ENCODE measurements around the gene RGPD5.
"Not testable (repeated sequence)": the region's sequence is repeated elsewhere in the genome, so short reads cannot be mapped to it uniquely, and the experiment has no call there.

Gene RGPD5

DNA sequence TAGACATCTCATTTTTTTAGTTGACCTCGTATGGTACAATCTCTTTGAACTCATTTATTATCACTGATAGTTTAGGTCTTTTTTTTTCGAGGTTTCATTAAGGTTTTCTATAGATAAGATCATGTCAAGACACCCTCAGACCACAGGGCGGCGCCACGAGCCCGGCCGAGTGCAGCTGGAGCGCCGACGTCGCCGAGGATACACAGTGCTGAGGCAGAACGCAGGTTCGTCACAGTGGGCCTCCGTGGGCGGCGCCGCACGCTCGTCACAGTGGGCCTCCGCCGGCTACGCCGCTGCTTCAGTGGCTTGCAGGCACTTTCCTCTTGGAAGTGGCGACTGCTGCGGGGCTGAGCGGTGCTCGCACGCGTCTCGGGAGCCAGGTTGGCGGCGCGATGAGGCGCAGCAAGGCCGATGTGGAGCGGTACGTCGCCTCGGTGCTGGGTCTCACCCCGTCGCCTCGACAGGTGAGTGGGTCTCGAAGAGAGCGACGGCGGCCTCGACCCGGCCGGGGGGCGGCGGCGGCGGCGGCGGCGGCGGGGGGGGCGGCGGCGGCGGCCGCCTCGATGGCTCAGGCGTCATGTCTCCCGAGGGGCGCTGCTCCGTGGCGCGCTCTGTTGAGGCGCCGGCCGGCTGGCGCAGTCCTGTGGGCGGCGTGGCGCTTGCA, at the start of gene RGPD5:
Gene RGPD5, plus strand, starts transcription at position 232 of the 664 bp plus-strand sequence. Its CDS starts 161 bp downstream, at position 393.
- DNase-seq: not testable (repeated sequence)

- DNase-seq: not testable (repeated sequence)
Observed at GRCh38 chr2:109751572-109751971, 42.5 kb upstream of the RGPD5 start.

- not testable (repeated sequence) for DNase-seq
Observed at GRCh38 chr2:109757163-109757824, 36.8 kb upstream of the RGPD5 start.

DNA sequence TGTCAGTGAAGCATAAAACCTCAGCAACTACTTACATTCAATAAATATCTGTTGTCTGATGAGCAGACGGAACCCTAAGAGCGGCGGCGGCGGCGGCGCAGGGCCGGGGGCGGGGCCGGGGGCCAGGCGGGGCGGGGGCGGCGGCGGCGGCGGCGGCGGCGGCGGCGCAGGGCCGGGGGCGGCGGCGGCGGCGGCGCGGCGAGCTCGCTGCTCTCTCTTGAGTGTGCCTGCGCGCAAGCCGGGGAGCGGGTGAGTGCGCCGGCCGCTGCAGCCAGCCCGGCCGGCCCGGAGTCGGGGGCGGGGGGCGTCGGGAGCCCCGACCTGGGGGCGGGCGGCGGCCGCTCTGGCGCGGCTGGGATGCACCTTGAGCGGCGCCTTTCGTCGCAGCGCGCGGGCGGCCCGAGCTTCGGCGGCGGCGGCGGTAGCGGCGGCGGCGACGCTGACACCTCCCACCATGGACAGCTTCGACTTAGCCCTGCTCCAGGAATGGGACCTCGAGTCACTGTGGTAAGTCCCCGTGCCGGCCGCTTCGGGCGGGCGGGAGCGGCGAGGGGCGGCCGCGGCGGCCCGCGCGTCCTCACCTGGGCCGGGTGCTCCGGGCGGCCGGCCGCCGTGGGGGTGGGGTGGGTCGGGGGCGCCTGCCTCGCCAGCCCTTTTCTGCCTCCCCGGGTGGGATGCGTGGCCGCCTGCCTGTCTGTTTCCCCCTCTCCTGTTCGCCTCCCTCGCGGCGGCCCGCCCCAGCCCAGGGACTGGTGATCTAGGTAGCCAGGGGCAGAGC, 33.7 kb upstream of the RGPD5 start:
- not testable (repeated sequence) for DNase-seq

GRCh38 chr2:109761043-109761454, 33.1 kb upstream of the RGPD5 start:
- not testable (repeated sequence) for DNase-seq

GRCh38 chr2:109761976-109762375, 32.1 kb upstream of the RGPD5 start:
- DNase-seq: not testable (repeated sequence)

- DNase-seq: not testable (repeated sequence)
Observed at GRCh38 chr2:109766074-109766473, 28.0 kb upstream of the RGPD5 start.

GRCh38 chr2:109766886-109767578, 27.1 kb upstream of the RGPD5 start:
- DNase-seq: not testable (repeated sequence)

DNA sequence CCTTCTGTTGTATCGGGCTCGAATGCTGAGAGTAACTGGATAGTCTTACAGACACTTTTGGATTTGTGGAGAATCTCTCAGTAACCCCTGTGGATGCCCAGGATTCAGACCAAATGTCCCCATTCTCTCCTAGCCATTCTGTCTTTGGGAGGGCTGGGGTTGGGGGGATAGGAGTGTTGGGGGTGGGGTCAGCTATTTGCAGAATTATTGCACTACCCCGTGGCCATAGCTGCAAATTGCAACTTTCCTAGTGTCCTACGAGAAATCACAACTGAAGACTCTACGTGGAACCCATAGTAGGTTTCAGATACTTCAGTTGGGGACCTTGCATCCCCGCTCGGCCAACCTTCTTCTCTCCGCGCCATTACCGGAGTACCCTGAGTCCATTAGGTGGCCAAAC, 25.2 kb upstream of the RGPD5 start:
- DNase-seq: not testable (repeated sequence)

DNA sequence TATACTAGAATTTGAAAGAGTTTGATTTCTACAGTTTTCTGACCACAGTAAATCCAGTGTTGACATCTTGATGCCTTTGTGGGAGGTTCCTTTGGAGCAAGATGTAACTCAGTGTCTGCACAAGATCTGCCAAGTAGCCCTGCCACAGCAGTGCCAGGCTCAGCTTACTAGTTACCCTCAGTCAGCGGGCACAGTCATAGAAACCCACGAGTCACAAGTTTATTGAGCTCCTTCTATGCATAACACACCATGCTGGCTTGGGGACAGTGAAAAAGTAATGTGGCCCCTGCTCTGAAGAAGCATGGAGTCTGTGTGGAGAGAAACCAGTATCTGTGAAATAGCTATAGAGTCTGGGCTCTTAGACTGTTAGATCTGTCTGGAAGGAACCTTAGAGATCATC, 15.0 kb upstream of the RGPD5 start:
- not testable (repeated sequence) for DNase-seq

- not testable (repeated sequence) for DNase-seq
Observed at GRCh38 chr2:109781147-109781816, 12.8 kb upstream of the RGPD5 start.

GRCh38 chr2:109782446-109782993, 11.6 kb upstream of the RGPD5 start:
- DNase-seq: not testable (repeated sequence)

- not testable (repeated sequence) for DNase-seq
Observed at GRCh38 chr2:109791530-109792279, 2.4 kb upstream of the RGPD5 start.

GRCh38 chr2:109792659-109793058, 1.4 kb upstream of the RGPD5 start:
- DNase-seq: not testable (repeated sequence)

GRCh38 chr2:109871129-109871751, 77.1 kb downstream of the RGPD5 start:
- DNase-seq: not testable (repeated sequence)

DNA sequence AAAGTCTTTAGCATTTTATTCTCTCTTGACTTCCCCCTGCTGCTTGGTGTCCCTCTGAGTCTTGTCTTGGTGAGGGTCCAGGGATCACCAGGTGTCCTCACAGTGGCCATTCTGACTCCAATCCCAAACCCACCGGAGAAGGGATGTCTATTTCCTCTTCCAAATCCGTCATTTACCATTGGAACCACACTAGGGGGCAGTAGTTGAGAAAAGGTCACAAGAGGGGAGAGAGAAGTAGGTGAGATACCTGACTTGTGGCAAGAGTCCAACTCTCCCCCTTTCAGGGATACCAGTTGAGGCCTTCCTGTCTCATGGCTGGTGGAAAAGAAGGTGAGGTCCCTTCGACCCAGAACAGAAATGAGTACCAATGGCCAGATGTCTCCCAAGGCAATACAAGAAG, 82.5 kb downstream of the RGPD5 start:
- DNase-seq: not testable (repeated sequence)

DNA sequence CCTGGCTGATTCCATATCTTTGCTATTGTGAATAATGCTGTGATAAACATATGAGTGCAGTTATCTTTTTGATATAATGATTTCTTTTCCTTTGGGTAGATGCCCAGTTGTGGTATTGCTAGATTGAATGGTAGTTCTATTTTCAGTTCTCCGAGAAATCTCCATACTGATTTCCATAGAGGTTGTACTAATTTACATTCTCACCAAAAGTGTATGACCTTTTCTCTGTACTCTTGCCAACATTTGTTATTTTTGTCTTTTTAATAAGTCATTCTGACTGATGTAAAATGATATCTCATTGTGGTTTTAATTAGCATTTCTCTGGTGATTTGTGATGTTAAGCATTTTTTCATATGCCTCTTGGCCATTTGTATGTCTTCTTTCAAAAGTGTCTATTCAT, 88.0 kb downstream of the RGPD5 start:
- DNase-seq: not testable (repeated sequence)

DNA sequence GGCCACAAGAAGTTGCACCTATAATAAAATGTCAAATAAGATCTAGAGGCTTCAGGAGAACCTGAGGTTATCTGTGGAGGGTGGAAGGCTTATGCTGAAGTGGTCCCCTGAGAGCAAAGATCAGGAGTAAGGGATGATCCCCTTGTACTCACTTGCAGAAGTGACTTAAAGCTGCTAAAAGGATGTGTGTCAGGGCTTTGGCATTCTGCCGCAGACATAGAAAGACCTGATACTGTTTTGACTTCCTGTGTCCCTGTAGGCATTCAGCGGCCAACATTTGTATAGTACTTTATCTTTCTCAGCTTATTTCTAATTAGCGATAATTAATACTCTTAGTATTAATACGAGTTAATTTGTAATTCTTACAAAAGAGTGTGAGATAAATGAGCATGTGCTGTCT, 94.3 kb downstream of the RGPD5 start:
- not testable (repeated sequence) for DNase-seq

GRCh38 chr2:109889909-109890308, 95.8 kb downstream of the RGPD5 start:
- not testable (repeated sequence) for DNase-seq

GRCh38 chr2:109891024-109891423, 96.9 kb downstream of the RGPD5 start:
- DNase-seq: not testable (repeated sequence)

- DNase-seq: not testable (repeated sequence)
Observed at GRCh38 chr2:109893736-109894135, 99.6 kb downstream of the RGPD5 start.
